ENCODE measurements around the gene MACROH2A1.

DNA sequence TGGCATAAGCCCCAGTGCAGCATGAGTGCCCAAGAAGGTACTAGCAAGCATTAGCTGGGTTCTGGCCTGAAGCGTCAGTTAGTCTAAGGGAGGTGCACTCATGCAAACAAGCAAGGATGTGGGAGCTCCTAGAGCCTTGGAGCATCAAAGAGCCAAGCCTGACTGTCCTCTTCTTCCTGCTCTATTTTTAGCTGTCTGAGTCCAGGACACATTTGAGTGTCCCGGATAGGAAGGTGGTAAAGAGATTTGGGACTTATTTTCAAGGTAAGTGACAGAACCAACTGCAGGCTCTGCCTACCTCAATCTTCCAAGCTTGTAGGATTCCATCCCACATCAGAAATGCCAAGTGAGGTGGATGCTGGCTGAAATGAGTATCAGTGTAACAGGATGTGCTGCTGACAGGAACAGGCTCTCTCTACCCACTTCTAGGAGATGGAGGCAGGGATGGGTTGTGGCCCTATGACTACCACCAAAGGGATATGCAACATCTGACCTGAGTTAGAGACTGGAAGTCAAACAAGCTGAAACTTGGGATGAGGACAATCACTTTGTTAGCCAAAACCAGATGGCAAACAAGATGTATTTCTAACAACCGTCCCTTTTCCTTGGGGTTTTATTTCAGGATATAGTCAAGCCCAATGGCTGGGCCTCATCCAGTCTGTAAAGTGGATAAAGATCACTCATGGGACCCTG, 15.1 kb downstream of the MACROH2A1 start:
- TF ChIP-seq, protein P1, sequence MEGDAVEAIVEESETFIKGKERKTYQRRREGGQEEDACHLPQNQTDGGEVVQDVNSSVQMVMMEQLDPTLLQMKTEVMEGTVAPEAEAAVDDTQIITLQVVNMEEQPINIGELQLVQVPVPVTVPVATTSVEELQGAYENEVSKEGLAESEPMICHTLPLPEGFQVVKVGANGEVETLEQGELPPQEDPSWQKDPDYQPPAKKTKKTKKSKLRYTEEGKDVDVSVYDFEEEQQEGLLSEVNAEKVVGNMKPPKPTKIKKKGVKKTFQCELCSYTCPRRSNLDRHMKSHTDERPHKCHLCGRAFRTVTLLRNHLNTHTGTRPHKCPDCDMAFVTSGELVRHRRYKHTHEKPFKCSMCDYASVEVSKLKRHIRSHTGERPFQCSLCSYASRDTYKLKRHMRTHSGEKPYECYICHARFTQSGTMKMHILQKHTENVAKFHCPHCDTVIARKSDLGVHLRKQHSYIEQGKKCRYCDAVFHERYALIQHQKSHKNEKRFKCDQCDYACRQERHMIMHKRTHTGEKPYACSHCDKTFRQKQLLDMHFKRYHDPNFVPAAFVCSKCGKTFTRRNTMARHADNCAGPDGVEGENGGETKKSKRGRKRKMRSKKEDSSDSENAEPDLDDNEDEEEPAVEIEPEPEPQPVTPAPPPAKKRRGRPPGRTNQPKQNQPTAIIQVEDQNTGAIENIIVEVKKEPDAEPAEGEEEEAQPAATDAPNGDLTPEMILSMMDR (IDR thresholded peaks at IDR 0.05; ENCODE audit: low read depth, low read length): no peak
- no peak for TF ChIP-seq EZH2phosphoT487 (IDR thresholded peaks at IDR 0.05; ENCODE audit: low read depth)

All from OCI-LY3 (cell line).